ENCODE data around the gene IFT88.

IFT88 gene

GRCh38 chr13:20716951-20717350 is 150.0 kb downstream of the IFT88 start:
- TF ChIP-seq TEAD4 (IDR thresholded peaks at IDR 0.05) (no peak), FOXM1 (IDR thresholded peaks at IDR 0.05; ENCODE audit: borderline replicate concordance, low read depth) (no peak), RAD21 (IDR thresholded peaks at IDR 0.05; ENCODE audit: low read depth) (no peak), MAX (IDR thresholded peaks at IDR 0.05) (peak; percentile 47; the same call in 1 of the 2 replicates)

- TF ChIP-seq TCF12 (IDR thresholded peaks at IDR 0.05; ENCODE audit: low read depth): no peak
- TF ChIP-seq EP300 (IDR thresholded peaks at IDR 0.05; ENCODE audit: borderline replicate concordance): no peak
- no peak for TF ChIP-seq FOXM1 (IDR thresholded peaks at IDR 0.05; ENCODE audit: borderline replicate concordance, low read depth)
- no peak for TF ChIP-seq ZBTB7A (IDR thresholded peaks at IDR 0.05; ENCODE audit: low read depth)
- no peak for TF ChIP-seq NFIC (IDR thresholded peaks at IDR 0.05)
- TF ChIP-seq CREB1 (IDR thresholded peaks at IDR 0.05; ENCODE audit: low read depth): no peak
- no peak for TF ChIP-seq MAX (IDR thresholded peaks at IDR 0.05)
- TF ChIP-seq YY1 (IDR thresholded peaks at IDR 0.05; ENCODE audit: low read depth): no peak
- no peak for TF ChIP-seq REST (IDR thresholded peaks at IDR 0.05; ENCODE audit: low read depth)
- no peak for TF ChIP-seq USF1 (IDR thresholded peaks at IDR 0.05)
- no peak for TF ChIP-seq RAD21 (IDR thresholded peaks at IDR 0.05; ENCODE audit: low read depth)
- no peak for TF ChIP-seq CEBPB (IDR thresholded peaks at IDR 0.05)
These were observed 150.9 kb downstream of the IFT88 start for GRCh38 chr13:20717581-20718542.

- no peak for TF ChIP-seq MAX (IDR thresholded peaks at IDR 0.05)
- no peak for TF ChIP-seq YY1 (IDR thresholded peaks at IDR 0.05; ENCODE audit: low read depth)
- no peak for TF ChIP-seq EP300 (IDR thresholded peaks at IDR 0.05; ENCODE audit: borderline replicate concordance)
- TF ChIP-seq FOXM1 (IDR thresholded peaks at IDR 0.05; ENCODE audit: borderline replicate concordance, low read depth): no peak
These were observed 152.1 kb downstream of the IFT88 start for GRCh38 chr13:20718958-20719566.

- TF ChIP-seq TAF1 (IDR thresholded peaks at IDR 0.05; ENCODE audit: low read depth): no peak
- no peak for TF ChIP-seq CREB1 (IDR thresholded peaks at IDR 0.05; ENCODE audit: low read depth)
- TF ChIP-seq EGR1 (IDR thresholded peaks at IDR 0.05): no peak
- no peak for TF ChIP-seq RAD21 (IDR thresholded peaks at IDR 0.05; ENCODE audit: low read depth)
- TF ChIP-seq USF1 (IDR thresholded peaks at IDR 0.05): no peak
- no peak for TF ChIP-seq ZBTB7A (IDR thresholded peaks at IDR 0.05; ENCODE audit: low read depth)
- no peak for TF ChIP-seq YY1 (IDR thresholded peaks at IDR 0.05; ENCODE audit: low read depth)
- no peak for TF ChIP-seq TEAD4 (IDR thresholded peaks at IDR 0.05)
- no peak for TF ChIP-seq NFIC (IDR thresholded peaks at IDR 0.05)
- TF ChIP-seq CEBPB (IDR thresholded peaks at IDR 0.05): no peak
- TF ChIP-seq MAX (IDR thresholded peaks at IDR 0.05): no peak
These were observed 152.8 kb downstream of the IFT88 start for GRCh38 chr13:20719783-20720182.

- no peak for TF ChIP-seq RAD21 (IDR thresholded peaks at IDR 0.05; ENCODE audit: low read depth)
- no peak for TF ChIP-seq YY1 (IDR thresholded peaks at IDR 0.05; ENCODE audit: low read depth)
- no peak for TF ChIP-seq FOXM1 (IDR thresholded peaks at IDR 0.05; ENCODE audit: borderline replicate concordance, low read depth)
- no peak for TF ChIP-seq MAX (IDR thresholded peaks at IDR 0.05)
- no peak for TF ChIP-seq NFIC (IDR thresholded peaks at IDR 0.05)
- no peak for TF ChIP-seq EGR1 (IDR thresholded peaks at IDR 0.05)
- no peak for TF ChIP-seq USF1 (IDR thresholded peaks at IDR 0.05)
- no peak for TF ChIP-seq TAF1 (IDR thresholded peaks at IDR 0.05; ENCODE audit: low read depth)
- no peak for TF ChIP-seq CEBPB (IDR thresholded peaks at IDR 0.05)
These were observed 153.5 kb downstream of the IFT88 start for GRCh38 chr13:20720499-20720898.

GRCh38 chr13:20721058-20721453 is 154.1 kb downstream of the IFT88 start:
- TF ChIP-seq CREB1 (IDR thresholded peaks at IDR 0.05; ENCODE audit: low read depth) (no peak), TEAD4 (IDR thresholded peaks at IDR 0.05) (no peak), EGR1 (IDR thresholded peaks at IDR 0.05) (no peak), REST (IDR thresholded peaks at IDR 0.05; ENCODE audit: low read depth) (no peak), RAD21 (IDR thresholded peaks at IDR 0.05; ENCODE audit: low read depth) (no peak), NFIC (IDR thresholded peaks at IDR 0.05) (no peak), MAX (IDR thresholded peaks at IDR 0.05) (no peak), CEBPB (IDR thresholded peaks at IDR 0.05) (no peak), EP300 (IDR thresholded peaks at IDR 0.05; ENCODE audit: borderline replicate concordance) (no peak), TCF12 (IDR thresholded peaks at IDR 0.05; ENCODE audit: low read depth) (no peak), YY1 (IDR thresholded peaks at IDR 0.05; ENCODE audit: low read depth) (no peak)

Data from Ishikawa (cell line).